Mucosa of descending colon (tissue), 3 donors: ENCODE data around the gene ZNF726. TPM values are rescaled to one million over a fixed set of nuclear protein-coding genes. Genes with fewer than 3 reads are reported as not detected.

Experiments
- ATAC-seq: fragments of 200-7000 bp; cut with Tn5 transposase; one replicate; pipeline ENCODE4 v1.9.1; 2020; ENCODE audit warnings: mild to moderate bottlenecking, moderate library complexity
- DNase-seq, 3 donors: peaks; one replicate each; pipeline ENCODE4 v3.0.0-alpha.2; 2020
- H3K36me3 ChIP-seq: fragments of 200-600 bp; one replicate; pipeline ENCODE4 v1.8.0; 2021; ENCODE audit warnings: low read depth, mild to moderate bottlenecking
- H3K4me1 ChIP-seq: fragments of 200-600 bp; one replicate; pipeline ENCODE4 v1.8.0; 2021; ENCODE audit warnings: low read depth, mild to moderate bottlenecking
- H3K4me3 ChIP-seq: fragments of 200-600 bp; one replicate; pipeline ENCODE4 v1.8.0; 2021; ENCODE audit warnings: mild to moderate bottlenecking
- H3K9me3 ChIP-seq: fragments of 200-600 bp; one replicate; pipeline ENCODE4 v1.8.0; 2021; ENCODE audit warnings: mild to moderate bottlenecking
- CTCF ChIP-seq: fragments of 200-600 bp; IDR thresholded peaks from one replicate; pipeline ENCODE4 v1.8.0; 2022; ENCODE audit warnings: antibody characterized with exemption, mild to moderate bottlenecking
- intact Hi-C, 2 donors: fragments of 100-400 bp; cut with DNase I in 1 of 2; cut with micrococcal nuclease in 1 of 2; formaldehyde crosslinking; loops; one replicate each; pipeline versions ENCODE4 v1.11.0 to v1.11.1; 2022; cut with DNase I, micrococcal nuclease
- total RNA-seq, 3 donors: library from RNA; stranded (reverse); fragmentation: NEBNext Ultra II Directional in 2 of 3; extraction: Animal tissue kit (Norgen Biotek cat#: 25700) in 2 of 3; gene quantifications; one replicate each; pipeline versions ENCODE4 v1.2.1 to v1.2.4, GENCODE V29; 2021 to 2023
- donor health status: DM: no; HTN: no; CAD: no; lungs with moderate emphysema.
- donor health status: DM: no; HTN: no; CAD: no.
- donor health status: DM: no; HTN: yes; CAD: no.

Gene ZNF726
- total RNA-seq, 3 donors from 2014 or later, result 1.7 to 8.5 (median 1.9) TPM

GRCh38 chr19:23904406-23904805 lies 10.3 kb upstream of the ZNF726 start:
- Histone ChIP-seq H3K36me3 (no peaks in the 10 kb centered on the region), H3K4me1 (no peaks in the 10 kb centered on the region), H3K9me3 (peaks cover 27% of the 10 kb centered on the region), H3K4me3 (no peak overlapping the region)
- ATAC-seq (no peak), DNase-seq (no peak)
- intact Hi-C loops, result no loop called here
- TF ChIP-seq CTCF, result no peak

- H3K36me3 ChIP-seq, result no peaks in the 10 kb centered on the region
- intact Hi-C loops, result no loop called here
- no peak for ATAC-seq
- DNase-seq, result no peak
- TF ChIP-seq CTCF, result no peak
- H3K4me3 ChIP-seq, result no peak overlapping the region
- H3K4me1 ChIP-seq, result no peaks in the 10 kb centered on the region
- H3K9me3 ChIP-seq, result peaks cover 27% of the 10 kb centered on the region
Measured at GRCh38 chr19:23905771-23906170, 8.9 kb upstream of the ZNF726 start.

DNA sequence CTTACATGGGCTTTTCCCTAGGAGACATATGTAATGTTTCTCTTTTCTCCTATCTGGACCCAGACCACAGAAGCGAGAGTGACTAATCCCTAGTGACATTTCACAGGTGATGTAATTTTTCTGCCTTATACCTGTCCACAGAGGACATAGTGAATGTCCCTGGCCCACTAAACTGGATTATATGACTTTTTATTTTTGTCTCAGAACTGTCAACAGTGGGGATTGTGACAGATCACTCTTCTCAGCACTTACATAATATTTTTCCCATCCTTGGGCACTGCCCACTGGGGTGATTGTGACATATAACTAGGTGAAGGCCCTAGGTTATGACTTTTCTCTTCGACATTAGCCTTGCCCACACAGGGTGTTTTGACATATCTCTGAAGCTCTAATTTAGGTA lies 7.9 kb upstream of the ZNF726 start:
- ATAC-seq, result no peak

GRCh38 chr19:23908165-23908564 lies 6.5 kb upstream of the ZNF726 start:
- Histone ChIP-seq H3K4me3 (no peak overlapping the region), H3K4me1 (no peaks in the 10 kb centered on the region), H3K9me3 (peaks cover 27% of the 10 kb centered on the region), H3K36me3 (no peaks in the 10 kb centered on the region)
- DNase-seq (no peak), ATAC-seq (no peak)
- intact Hi-C loops, result no loop called here
- TF ChIP-seq CTCF, result no peak

More for the DNA sequence above, 7.9 kb upstream of the ZNF726 start:
- no peak for TF ChIP-seq CTCF
- no peaks in the 10 kb centered on the region for H3K4me1 ChIP-seq
- no peaks in the 10 kb centered on the region for H3K36me3 ChIP-seq
- no peak for DNase-seq
- no peak overlapping the region for H3K4me3 ChIP-seq
- peaks cover 27% of the 10 kb centered on the region for H3K9me3 ChIP-seq
- intact Hi-C loops, result no loop called here

DNA sequence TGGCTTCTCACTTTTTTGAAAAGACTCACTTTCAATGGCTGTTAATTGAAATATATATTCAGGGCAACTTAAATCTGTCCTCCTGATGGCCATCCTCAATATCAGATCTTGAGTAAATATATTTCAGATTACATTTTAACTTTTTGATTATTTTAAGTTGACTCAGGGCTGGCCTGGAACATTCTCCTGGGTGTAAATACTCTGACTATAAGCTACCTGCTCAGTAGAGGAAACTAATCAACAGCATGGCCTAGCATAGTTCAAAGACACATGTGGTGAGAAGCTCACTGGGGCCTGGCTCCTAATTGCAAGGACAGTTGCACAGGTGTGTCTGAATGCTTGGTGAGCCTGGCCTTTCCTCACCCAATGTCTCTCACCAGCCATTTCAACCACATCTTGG lies 5.5 kb upstream of the ZNF726 start:
- no peak for TF ChIP-seq CTCF
- peaks cover 23% of the 10 kb centered on the region for H3K9me3 ChIP-seq
- no peak overlapping the region for H3K4me3 ChIP-seq
- no peaks in the 10 kb centered on the region for H3K36me3 ChIP-seq
- DNase-seq (no peak), ATAC-seq (no peak)
- no peaks in the 10 kb centered on the region for H3K4me1 ChIP-seq
- intact Hi-C loops, result no loop called here

GRCh38 chr19:23913931-23914330 lies 755 bp upstream of the ZNF726 start:
- Histone ChIP-seq H3K36me3 (no peaks in the 10 kb centered on the region), H3K4me1 (no peaks in the 10 kb centered on the region), H3K4me3 (no peak overlapping the region), H3K9me3 (no peaks in the 10 kb centered on the region)
- intact Hi-C loops, result no loop called here
- no peak for TF ChIP-seq CTCF
- DNase-seq (no peak), ATAC-seq (no peak)
